ENCODE measurements around the gene APLP2. TPM values are rescaled to one million over a fixed set of nuclear protein-coding genes. Genes with fewer than 3 reads are reported as not detected.

The APLP2 gene
- total and polyA plus RNA-seq, 2 donors (not counting 1 experiment from before 2014, with no cell fraction given), result 409 to 508 TPM

- H3K4me2 ChIP-seq (ENCODE audit: extremely low read depth, insufficient read depth, low read length), result no peak overlapping the region
- H3K79me2 ChIP-seq (ENCODE audit: control insufficient read depth, insufficient read depth, low read length), result no peaks in the 10 kb centered on the region
- H2AFZ ChIP-seq (ENCODE audit: low read length), result no peak overlapping the region
- no peaks in the 10 kb centered on the region for H3K36me3 ChIP-seq (ENCODE audit: control insufficient read depth, insufficient read depth, low read length)
- H3K9ac ChIP-seq (ENCODE audit: insufficient read depth, low read length), result no peak overlapping the region
- peaks cover 28% of the 10 kb centered on the region for H3K27me3 ChIP-seq (ENCODE audit: control insufficient read depth, insufficient read depth, low read length)
- no peaks in the 10 kb centered on the region for H4K20me1 ChIP-seq (ENCODE audit: control insufficient read depth, extremely low read depth, insufficient read depth, low read length)
- TF ChIP-seq EZH2 (IDR thresholded peaks at IDR 0.05; ENCODE audit: low read length, missing control alignments) (no peak), CTCF (conservative IDR thresholded peaks at IDR 0.05 in 1 of 2, IDR thresholded peaks at IDR 0.05 in 1 of 2; ENCODE audit: low read depth in 1 of 2, low read length in 2 of 2) (no peak)
- H3K9me3 ChIP-seq (ENCODE audit: control insufficient read depth, insufficient read depth, low read depth, low read length), result no peaks in the 10 kb centered on the region
- peaks cover 12% of the 10 kb centered on the region for H3K4me1 ChIP-seq (ENCODE audit: control insufficient read depth, extremely low read depth, insufficient read depth, low read length)
- H3K4me3 ChIP-seq (replicated peaks in 1 of 4; ENCODE audit: control extremely low read depth in 1 of 4, insufficient read depth in 1 of 4, low read depth in 3 of 4, low read length in 4 of 4), result no peak overlapping the region
- no peak overlapping the region for H3K27ac ChIP-seq (ENCODE audit: insufficient read depth, low read length)
- no peak for DNase-seq (ENCODE audit: low read depth in 2 of 2)
Observed at GRCh38 chr11:130164221-130164570, 94.5 kb downstream of the APLP2 start.

- Histone ChIP-seq H3K36me3 (ENCODE audit: control insufficient read depth, insufficient read depth, low read length) (no peaks in the 10 kb centered on the region), H3K4me3 (replicated peaks in 1 of 4; ENCODE audit: control extremely low read depth in 1 of 4, insufficient read depth in 1 of 4, low read depth in 3 of 4, low read length in 4 of 4) (no peak overlapping the region), H2AFZ (ENCODE audit: low read length) (no peak overlapping the region), H3K9ac (ENCODE audit: insufficient read depth, low read length) (no peak overlapping the region), H4K20me1 (ENCODE audit: control insufficient read depth, extremely low read depth, insufficient read depth, low read length) (no peaks in the 10 kb centered on the region), H3K4me1 (ENCODE audit: control insufficient read depth, extremely low read depth, insufficient read depth, low read length) (peaks cover 10% of the 10 kb centered on the region), H3K9me3 (ENCODE audit: control insufficient read depth, insufficient read depth, low read depth, low read length) (no peaks in the 10 kb centered on the region), H3K79me2 (ENCODE audit: control insufficient read depth, insufficient read depth, low read length) (no peaks in the 10 kb centered on the region), H3K27ac (ENCODE audit: insufficient read depth, low read length) (no peak overlapping the region), H3K27me3 (ENCODE audit: control insufficient read depth, insufficient read depth, low read length) (peaks cover 12% of the 10 kb centered on the region), H3K4me2 (ENCODE audit: extremely low read depth, insufficient read depth, low read length) (peak overlapping the region; percentile 4)
- TF ChIP-seq EZH2 (IDR thresholded peaks at IDR 0.05; ENCODE audit: low read length, missing control alignments) (no peak), CTCF (conservative IDR thresholded peaks at IDR 0.05 in 1 of 2, IDR thresholded peaks at IDR 0.05 in 1 of 2; ENCODE audit: low read depth in 1 of 2, low read length in 2 of 2) (no peak)
- DNase-seq (ENCODE audit: low read depth in 2 of 2), result peak in 1 of 2 donors; percentile 43
Observed at GRCh38 chr11:130165601-130166456, 96.1 kb downstream of the APLP2 start.

GRCh38 chr11:130166457-130166784, 96.7 kb downstream of the APLP2 start:
- no peak overlapping the region for H2AFZ ChIP-seq (ENCODE audit: low read length)
- H3K79me2 ChIP-seq (ENCODE audit: control insufficient read depth, insufficient read depth, low read length), result no peaks in the 10 kb centered on the region
- H4K20me1 ChIP-seq (ENCODE audit: control insufficient read depth, extremely low read depth, insufficient read depth, low read length), result no peaks in the 10 kb centered on the region
- no peak for TF ChIP-seq EZH2 (IDR thresholded peaks at IDR 0.05; ENCODE audit: low read length, missing control alignments)
- TF ChIP-seq CTCF (conservative IDR thresholded peaks at IDR 0.05 in 1 of 2, IDR thresholded peaks at IDR 0.05 in 1 of 2; ENCODE audit: low read depth in 1 of 2, low read length in 2 of 2), result no peak
- peak; percentile 97 for DNase-seq (ENCODE audit: low read depth in 2 of 2)
- H3K4me1 ChIP-seq (ENCODE audit: control insufficient read depth, extremely low read depth, insufficient read depth, low read length), result peaks cover 10% of the 10 kb centered on the region
- peak overlapping the region; percentile 4 for H3K4me2 ChIP-seq (ENCODE audit: extremely low read depth, insufficient read depth, low read length)
- H3K27me3 ChIP-seq (ENCODE audit: control insufficient read depth, insufficient read depth, low read length), result peaks cover 7% of the 10 kb centered on the region
- no peak overlapping the region for H3K4me3 ChIP-seq (replicated peaks in 1 of 4; ENCODE audit: control extremely low read depth in 1 of 4, insufficient read depth in 1 of 4, low read depth in 3 of 4, low read length in 4 of 4)
- no peaks in the 10 kb centered on the region for H3K9me3 ChIP-seq (ENCODE audit: control insufficient read depth, insufficient read depth, low read depth, low read length)
- H3K9ac ChIP-seq (ENCODE audit: insufficient read depth, low read length), result no peak overlapping the region
- H3K27ac ChIP-seq (ENCODE audit: insufficient read depth, low read length), result peak overlapping the region; percentile 11
- H3K36me3 ChIP-seq (ENCODE audit: control insufficient read depth, insufficient read depth, low read length), result no peaks in the 10 kb centered on the region
